GM18507 (cell line): Measurements from ENCODE around the gene MYH10.
A peak's percentile ranks its signal among the peaks of the same experiment; 100 is the strongest.

Experiments used
- DNase-seq: peaks from one replicate; pipeline ENCODE4 v3.0.0; 2011; ENCODE audit warnings: low read depth; ENCODE audit not compliant: insufficient read length; ENCODE audit errors: extremely low spot score
- FAIRE-seq: peaks from 2 replicates; lab custom pipeline; 2011; peaks lifted over from hg19 to GRCh38; lab: Jason Lieb, UNC

Gene MYH10

GRCh38 chr17:8650119-8650499, 19.6 kb upstream of the MYH10 start:
- FAIRE-seq = no peak
- no peak for DNase-seq

GRCh38 chr17:8649157-8650118, 18.9 kb upstream of the MYH10 start:
- DNase-seq = no peak

GRCh38 chr17:8647956-8648355, 17.4 kb upstream of the MYH10 start:
- no peak for DNase-seq
- no peak for FAIRE-seq

More at GRCh38 chr17:8649157-8650118, 18.9 kb upstream of the MYH10 start:
- no peak for FAIRE-seq

GRCh38 chr17:8647202-8647601, 16.7 kb upstream of the MYH10 start:
- FAIRE-seq (no peak), DNase-seq (no peak)

- no peak for FAIRE-seq
- DNase-seq = no peak
Measured at GRCh38 chr17:8644507-8644902, 14.0 kb upstream of the MYH10 start.

GRCh38 chr17:8643855-8644506, 13.5 kb upstream of the MYH10 start:
- FAIRE-seq (no peak), DNase-seq (no peak)

- no peak for DNase-seq
- FAIRE-seq = no peak
Measured at GRCh38 chr17:8639709-8640108, 9.2 kb upstream of the MYH10 start.

GRCh38 chr17:8632061-8632460, 1.5 kb upstream of the MYH10 start:
- DNase-seq (no peak), FAIRE-seq (no peak)

- no peak for FAIRE-seq
- DNase-seq = no peak
Measured at GRCh38 chr17:8631554-8631877, 991 bp upstream of the MYH10 start.

- peak; percentile 97 for FAIRE-seq
- DNase-seq = peak; percentile 98
Measured at GRCh38 chr17:8630802-8631553, 453 bp upstream of the MYH10 start.

GRCh38 chr17:8629371-8630226, 926 bp downstream of the MYH10 start:
- FAIRE-seq = no peak
- DNase-seq = no peak

GRCh38 chr17:8628609-8629169, 1.8 kb downstream of the MYH10 start:
- no peak for FAIRE-seq
- DNase-seq = no peak

GRCh38 chr17:8628172-8628571, 2.4 kb downstream of the MYH10 start:
- no peak for DNase-seq

GRCh38 chr17:8623591-8623990, 6.9 kb downstream of the MYH10 start:
- FAIRE-seq (no peak), DNase-seq (no peak)

More at GRCh38 chr17:8628172-8628571, 2.4 kb downstream of the MYH10 start:
- no peak for FAIRE-seq

GRCh38 chr17:8622191-8622590, 8.3 kb downstream of the MYH10 start:
- DNase-seq (no peak), FAIRE-seq (no peak)

GRCh38 chr17:8621585-8621984, 8.9 kb downstream of the MYH10 start:
- DNase-seq = no peak
- FAIRE-seq = no peak

- FAIRE-seq (no peak), DNase-seq (no peak)
Measured at GRCh38 chr17:8619294-8619693, 11.2 kb downstream of the MYH10 start.

GRCh38 chr17:8618825-8619224, 11.7 kb downstream of the MYH10 start:
- DNase-seq = no peak
- no peak for FAIRE-seq

- no peak for FAIRE-seq
- no peak for DNase-seq
Measured at GRCh38 chr17:8614988-8615387, 15.5 kb downstream of the MYH10 start.
